Loucy (cell line): ENCODE measurements around the gene BEST1.

Experiments used
- H2AFZ ChIP-seq: fragments of 200-600 bp; sonication (generic); 2 replicates; pipeline ENCODE4 v1.6.0; 2016; ENCODE audit warnings: antibody characterized with exemption, mild to moderate bottlenecking, low read length, moderate library complexity
- H3F3A ChIP-seq: fragments of 200-600 bp; 2 replicates; pipeline ENCODE4 v1.6.0; 2016; ENCODE audit warnings: antibody characterized with exemption, low read depth, mild to moderate bottlenecking
- H3K27me3 ChIP-seq: fragments of 200-600 bp; sonication (generic); 2 replicates; pipeline ENCODE4 v1.6.1; 2014; ENCODE audit warnings: low read length, mild to moderate bottlenecking; ENCODE audit not compliant: insufficient read depth, poor library complexity, severe bottlenecking
- H3K36me3 ChIP-seq: fragments of 200-600 bp; sonication (generic); 2 replicates; pipeline ENCODE4 v1.6.1; 2016; ENCODE audit warnings: low read length; ENCODE audit not compliant: insufficient read depth
- H3K4me1 ChIP-seq: fragments of 200-600 bp; sonication (generic); 2 replicates; pipeline ENCODE4 v1.5.1; 2014; ENCODE audit warnings: low read length, mild to moderate bottlenecking; ENCODE audit not compliant: insufficient read depth, poor library complexity, severe bottlenecking
- H3K4me2 ChIP-seq: fragments of 200-600 bp; sonication (generic); 2 replicates; pipeline ENCODE4 v1.6.0; 2014; ENCODE audit warnings: antibody characterized with exemption, low read length, low read depth, mild to moderate bottlenecking; ENCODE audit not compliant: poor library complexity, severe bottlenecking
- H3K4me3 ChIP-seq: fragments of 200-600 bp; sonication (generic); 2 replicates; pipeline ENCODE4 v1.5.1; 2014; ENCODE audit warnings: low read length, mild to moderate bottlenecking, mixed read lengths; ENCODE audit not compliant: poor library complexity, severe bottlenecking
- H3K79me2 ChIP-seq: fragments of 200-600 bp; sonication (generic); 2 replicates; pipeline ENCODE4 v1.6.1; 2014; ENCODE audit warnings: low read length; ENCODE audit not compliant: insufficient read depth
- H3K9ac ChIP-seq: fragments of 200-600 bp; sonication (generic); 2 replicates; pipeline ENCODE4 v1.6.0; 2014; ENCODE audit warnings: mild to moderate bottlenecking, low read depth, low read length, moderate library complexity; ENCODE audit not compliant: poor library complexity, severe bottlenecking
- H3K9me2 ChIP-seq: fragments of 200-600 bp; sonication (generic); replicated peaks from 2 replicates; pipeline ENCODE4 v1.6.1; 2016; ENCODE audit warnings: low read depth, low read length, mixed read lengths
- H3K9me3 ChIP-seq: fragments of 200-600 bp; sonication (generic); 2 replicates; pipeline ENCODE4 v1.6.1; 2014; ENCODE audit warnings: mild to moderate bottlenecking, antibody characterized with exemption, low read length, low read depth; ENCODE audit not compliant: insufficient read depth
- H4K20me1 ChIP-seq: fragments of 200-600 bp; sonication (generic); 2 replicates; pipeline ENCODE4 v1.6.0; 2014; ENCODE audit warnings: antibody characterized with exemption, low read length, mild to moderate bottlenecking; ENCODE audit not compliant: insufficient read depth, poor library complexity, severe bottlenecking
- CTCF ChIP-seq: fragments of 200-600 bp; sonication (generic); conservative IDR thresholded peaks from 2 replicates; pipeline ENCODE4 v1.5.1; 2014; ENCODE audit warnings: mild to moderate bottlenecking, antibody characterized with exemption, low read length
- EZH2phosphoT487 ChIP-seq: fragments of 200-600 bp; IDR thresholded peaks from 2 replicates; pipeline ENCODE4 v1.6.1; 2018; ENCODE audit warnings: antibody characterized with exemption, mild to moderate bottlenecking, moderate library complexity, borderline replicate concordance

The BEST1 gene

DNA sequence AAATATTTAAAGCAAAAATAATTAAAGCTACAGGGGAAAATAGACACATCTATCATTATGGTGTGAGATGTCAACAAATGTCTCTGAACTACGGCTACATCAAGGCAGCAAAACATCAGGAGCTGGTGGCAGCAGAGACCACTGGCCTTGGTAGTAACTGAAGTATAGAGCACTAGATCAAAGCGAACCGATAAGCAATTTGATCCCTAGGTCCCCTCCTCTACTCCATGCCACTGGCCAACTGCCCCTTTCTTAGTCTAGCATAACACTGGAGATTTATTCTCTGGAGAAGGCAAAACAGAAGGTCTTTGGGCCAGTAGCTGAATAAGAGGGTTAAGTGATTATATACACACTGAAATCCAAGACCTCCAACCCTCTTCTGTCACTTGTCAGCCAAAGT, 19.2 kb upstream of the BEST1 start:
- no peak for TF ChIP-seq EZH2phosphoT487
- no peak for TF ChIP-seq CTCF
- no peaks in the 10 kb centered on the region for H3K36me3 ChIP-seq

GRCh38 chr11:61935861-61936260, 14.3 kb upstream of the BEST1 start:
- no peaks in the 10 kb centered on the region for H4K20me1 ChIP-seq
- no peak overlapping the region for H3K4me2 ChIP-seq
- no peak overlapping the region for H3K4me3 ChIP-seq
- no peaks in the 10 kb centered on the region for H3K36me3 ChIP-seq
- H3K27me3 ChIP-seq = no peaks in the 10 kb centered on the region
- no peaks in the 10 kb centered on the region for H3K79me2 ChIP-seq
- no peaks in the 10 kb centered on the region; the same call in 1 of the 2 replicates for H3K9me3 ChIP-seq
- H2AFZ ChIP-seq = no peak overlapping the region
- no peaks in the 10 kb centered on the region for H3K9me2 ChIP-seq
- no peaks in the 10 kb centered on the region for H3F3A ChIP-seq
- TF ChIP-seq EZH2phosphoT487 = no peak
- TF ChIP-seq CTCF = no peak
- no peaks in the 10 kb centered on the region for H3K4me1 ChIP-seq
- no peak overlapping the region for H3K9ac ChIP-seq

More for the DNA sequence above, 19.2 kb upstream of the BEST1 start:
- H4K20me1 ChIP-seq = no peaks in the 10 kb centered on the region
- no peaks in the 10 kb centered on the region for H3K27me3 ChIP-seq
- H3K4me3 ChIP-seq = no peak overlapping the region
- no peaks in the 10 kb centered on the region for H3K4me1 ChIP-seq
- no peaks in the 10 kb centered on the region for H3K9me2 ChIP-seq
- H3K9ac ChIP-seq = no peak overlapping the region
- H3F3A ChIP-seq = no peaks in the 10 kb centered on the region
- no peak overlapping the region for H3K4me2 ChIP-seq
- no peaks in the 10 kb centered on the region; the same call in 1 of the 2 replicates for H3K9me3 ChIP-seq
- no peaks in the 10 kb centered on the region for H3K79me2 ChIP-seq
- H2AFZ ChIP-seq = no peak overlapping the region

GRCh38 chr11:61940466-61940865, 9.7 kb upstream of the BEST1 start:
- Histone ChIP-seq H2AFZ (no peak overlapping the region), H3F3A (no peaks in the 10 kb centered on the region), H3K9me2 (no peaks in the 10 kb centered on the region), H3K4me1 (no peaks in the 10 kb centered on the region), H3K9ac (no peak overlapping the region), H3K36me3 (no peaks in the 10 kb centered on the region), H3K9me3 (no peaks in the 10 kb centered on the region), H3K79me2 (no peaks in the 10 kb centered on the region), H4K20me1 (no peaks in the 10 kb centered on the region), H3K4me3 (no peak overlapping the region), H3K4me2 (no peak overlapping the region), H3K27me3 (no peaks in the 10 kb centered on the region)
- TF ChIP-seq CTCF = no peak
- no peak for TF ChIP-seq EZH2phosphoT487
